GM23248 (cell line): Measurements from ENCODE around the gene WBP11.

ENCODE experiments used
- EZH2 ChIP-seq: fragments of 200-600 bp; sonication (generic); IDR thresholded peaks from 2 replicates; pipeline ENCODE4 v1.6.1; 2018; ENCODE audit warnings: antibody characterized with exemption, mild to moderate bottlenecking; ENCODE audit not compliant: insufficient read depth, poor library complexity, severe bottlenecking
- EZH2phosphoT487 ChIP-seq: fragments of 200-600 bp; sonication (generic); IDR thresholded peaks from 2 replicates; pipeline ENCODE4 v1.6.1; 2018; ENCODE audit warnings: antibody characterized with exemption, moderate library complexity, mild to moderate bottlenecking, low read depth; ENCODE audit not compliant: insufficient read depth

DNA sequence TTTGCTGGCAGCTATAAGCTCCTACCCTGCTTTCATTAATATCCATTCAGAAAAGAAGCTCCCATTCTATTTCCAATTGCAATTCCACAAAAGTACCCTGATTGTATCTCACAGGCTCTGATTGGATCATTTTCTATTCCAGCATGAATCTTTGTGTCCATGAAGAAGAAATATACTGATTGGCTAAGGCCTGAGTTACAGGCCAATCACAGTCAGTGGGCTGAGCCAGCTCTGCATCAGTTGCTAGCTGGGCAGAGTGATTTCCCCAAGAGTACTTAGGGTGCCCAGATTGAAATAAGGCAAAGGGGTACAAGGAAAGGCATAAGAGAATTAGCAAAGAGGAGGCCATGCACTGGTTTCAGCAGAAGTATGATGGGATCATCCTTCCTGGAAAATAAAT, 25.6 kb upstream of the WBP11 start:
- TF ChIP-seq EZH2 (no peak), EZH2phosphoT487 (no peak)
